Measurements from ENCODE around the gene MED19. TPM values are rescaled to one million over a fixed set of nuclear protein-coding genes. Genes with fewer than 3 reads are reported as not detected.

Gene MED19
- total RNA-seq, 1 donor from 2014 or later = 21.6 TPM

DNA sequence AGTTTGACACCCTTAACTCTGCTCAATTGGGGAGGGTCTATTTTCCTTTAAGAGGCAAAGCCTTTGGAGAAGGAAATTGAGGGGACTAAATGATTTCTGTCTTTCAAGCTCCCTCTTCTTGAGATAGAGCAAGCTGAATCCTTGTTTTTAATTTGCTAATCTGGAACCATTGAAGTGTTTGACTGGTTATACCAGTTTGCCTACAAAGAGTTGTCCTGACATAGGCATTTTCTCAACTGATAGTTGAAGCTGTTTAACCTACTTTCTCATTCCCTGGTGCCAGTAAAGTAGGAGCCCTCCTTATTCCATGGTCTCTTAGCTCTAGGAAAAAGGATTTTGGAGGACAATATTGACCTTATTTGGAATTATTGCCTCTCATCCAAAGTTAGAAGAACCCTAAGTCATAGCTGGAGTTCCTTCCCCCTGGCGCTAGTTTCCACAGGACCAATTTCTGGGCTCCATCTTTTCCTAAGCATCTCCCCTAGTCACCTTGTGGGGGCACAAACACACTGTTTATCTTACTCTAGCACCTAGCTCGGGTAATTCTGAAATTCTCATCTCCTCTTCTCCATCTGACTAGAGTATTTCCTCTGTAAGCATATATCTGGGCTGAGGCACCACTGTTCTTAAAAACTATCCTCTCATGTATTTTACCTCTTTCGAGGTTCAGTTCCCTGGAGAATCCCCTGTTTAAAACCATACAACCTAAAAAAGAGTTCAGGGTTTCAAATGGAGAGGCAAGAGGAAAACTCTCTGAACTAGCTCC lies 36.7 kb downstream of the MED19 start:
- FAIRE-seq (no peak), DNase-seq (ENCODE audit: low read depth) (no peak)
- peaks cover 15% of the 10 kb centered on the region for H3K36me3 Mint-ChIP-seq (ENCODE audit: low read depth, unreplicated experiment)
- H3K27ac ChIP-seq (ENCODE audit: low read depth, low read length) = no peak overlapping the region
- peaks cover 16% of the 10 kb centered on the region for H3K4me1 Mint-ChIP-seq (ENCODE audit: low read depth, unreplicated experiment)
- no peaks in the 10 kb centered on the region for H3K9me3 ChIP-seq (ENCODE audit: insufficient read depth, low read depth, low read length)
- H3K36me3 ChIP-seq (ENCODE audit: insufficient read depth, low read length) = peaks cover 28% of the 10 kb centered on the region
- no peak overlapping the region for H3K4me2 ChIP-seq (ENCODE audit: low read length)
- peaks cover 80% of the 10 kb centered on the region for H4K20me1 ChIP-seq (ENCODE audit: insufficient read depth, low read length)
- H3K79me2 ChIP-seq (ENCODE audit: insufficient read depth, low read length) = peaks cover 90% of the 10 kb centered on the region
- no peak overlapping the region for H3K27ac Mint-ChIP-seq (ENCODE audit: unreplicated experiment)
- no peaks in the 10 kb centered on the region for H3K9me3 Mint-ChIP-seq (ENCODE audit: unreplicated experiment)
- H3K9ac ChIP-seq (ENCODE audit: low read length) = no peak overlapping the region
- H3K4me3 Mint-ChIP-seq (ENCODE audit: unreplicated experiment) = no peak overlapping the region
- no peaks in the 10 kb centered on the region for H3K27me3 ChIP-seq (ENCODE audit: insufficient read depth, low read length)
- H2AFZ ChIP-seq (ENCODE audit: low read depth, low read length) = no peak overlapping the region
- H3K4me3 ChIP-seq (ENCODE audit: insufficient read depth, low read depth, low read length) = no peak overlapping the region
- TF ChIP-seq, protein P1, sequence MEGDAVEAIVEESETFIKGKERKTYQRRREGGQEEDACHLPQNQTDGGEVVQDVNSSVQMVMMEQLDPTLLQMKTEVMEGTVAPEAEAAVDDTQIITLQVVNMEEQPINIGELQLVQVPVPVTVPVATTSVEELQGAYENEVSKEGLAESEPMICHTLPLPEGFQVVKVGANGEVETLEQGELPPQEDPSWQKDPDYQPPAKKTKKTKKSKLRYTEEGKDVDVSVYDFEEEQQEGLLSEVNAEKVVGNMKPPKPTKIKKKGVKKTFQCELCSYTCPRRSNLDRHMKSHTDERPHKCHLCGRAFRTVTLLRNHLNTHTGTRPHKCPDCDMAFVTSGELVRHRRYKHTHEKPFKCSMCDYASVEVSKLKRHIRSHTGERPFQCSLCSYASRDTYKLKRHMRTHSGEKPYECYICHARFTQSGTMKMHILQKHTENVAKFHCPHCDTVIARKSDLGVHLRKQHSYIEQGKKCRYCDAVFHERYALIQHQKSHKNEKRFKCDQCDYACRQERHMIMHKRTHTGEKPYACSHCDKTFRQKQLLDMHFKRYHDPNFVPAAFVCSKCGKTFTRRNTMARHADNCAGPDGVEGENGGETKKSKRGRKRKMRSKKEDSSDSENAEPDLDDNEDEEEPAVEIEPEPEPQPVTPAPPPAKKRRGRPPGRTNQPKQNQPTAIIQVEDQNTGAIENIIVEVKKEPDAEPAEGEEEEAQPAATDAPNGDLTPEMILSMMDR (IDR thresholded peaks at IDR 0.05; ENCODE audit: insufficient read depth, low read depth, low read length) = no peak
- TF ChIP-seq EZH2 (IDR thresholded peaks at IDR 0.05; ENCODE audit: insufficient read depth, low read length) = no peak
- no peaks in the 10 kb centered on the region for H3K27me3 Mint-ChIP-seq (ENCODE audit: low read depth, unreplicated experiment)
- H3K4me1 ChIP-seq (ENCODE audit: insufficient read depth, low read length) = peaks cover 7% of the 10 kb centered on the region

DNA sequence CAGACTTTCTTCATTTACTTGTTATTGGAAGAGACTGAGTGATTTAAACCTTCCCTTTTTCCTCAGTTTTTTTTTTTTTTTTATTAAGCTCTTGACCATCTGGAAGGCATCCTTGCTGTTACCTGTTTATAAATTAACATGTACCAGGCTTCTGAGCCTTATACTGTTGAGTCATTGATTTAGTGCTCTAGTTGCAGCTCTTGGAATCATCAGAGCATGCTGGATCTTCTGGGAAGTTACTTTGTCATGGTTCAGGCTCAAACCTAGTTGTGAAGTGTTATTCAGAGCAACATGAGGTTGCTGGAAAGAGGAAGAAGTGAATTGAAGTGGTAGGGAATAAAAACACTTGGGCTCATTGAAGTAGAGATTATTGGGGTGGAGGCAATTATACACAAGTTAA lies 37.8 kb downstream of the MED19 start:
- Histone ChIP-seq H3K27ac (ENCODE audit: low read depth, low read length) (no peak overlapping the region), H3K4me2 (ENCODE audit: low read length) (no peak overlapping the region), H3K36me3 (ENCODE audit: insufficient read depth, low read length) (peaks cover 28% of the 10 kb centered on the region), H3K9ac (ENCODE audit: low read length) (no peak overlapping the region), H3K4me3 (ENCODE audit: insufficient read depth, low read depth, low read length) (no peak overlapping the region), H4K20me1 (ENCODE audit: insufficient read depth, low read length) (peaks cover 75% of the 10 kb centered on the region), H3K9me3 (ENCODE audit: insufficient read depth, low read depth, low read length) (no peaks in the 10 kb centered on the region), H3K27me3 (ENCODE audit: insufficient read depth, low read length) (no peaks in the 10 kb centered on the region), H2AFZ (ENCODE audit: low read depth, low read length) (no peak overlapping the region), H3K4me1 (ENCODE audit: insufficient read depth, low read length) (peaks cover 2% of the 10 kb centered on the region), H3K79me2 (ENCODE audit: insufficient read depth, low read length) (peaks cover 90% of the 10 kb centered on the region)
- Mint-ChIP-seq H3K27ac (ENCODE audit: unreplicated experiment) (no peak overlapping the region), H3K9me3 (ENCODE audit: unreplicated experiment) (no peaks in the 10 kb centered on the region), H3K27me3 (ENCODE audit: low read depth, unreplicated experiment) (no peaks in the 10 kb centered on the region), H3K4me3 (ENCODE audit: unreplicated experiment) (no peak overlapping the region), H3K36me3 (ENCODE audit: low read depth, unreplicated experiment) (peaks cover 15% of the 10 kb centered on the region), H3K4me1 (ENCODE audit: low read depth, unreplicated experiment) (peaks cover 18% of the 10 kb centered on the region)
- DNase-seq (ENCODE audit: low read depth) (no peak), FAIRE-seq (no peak)
- no peak for TF ChIP-seq EZH2 (IDR thresholded peaks at IDR 0.05; ENCODE audit: insufficient read depth, low read length)
- TF ChIP-seq, protein P1 (IDR thresholded peaks at IDR 0.05; ENCODE audit: insufficient read depth, low read depth, low read length) = no peak

DNA sequence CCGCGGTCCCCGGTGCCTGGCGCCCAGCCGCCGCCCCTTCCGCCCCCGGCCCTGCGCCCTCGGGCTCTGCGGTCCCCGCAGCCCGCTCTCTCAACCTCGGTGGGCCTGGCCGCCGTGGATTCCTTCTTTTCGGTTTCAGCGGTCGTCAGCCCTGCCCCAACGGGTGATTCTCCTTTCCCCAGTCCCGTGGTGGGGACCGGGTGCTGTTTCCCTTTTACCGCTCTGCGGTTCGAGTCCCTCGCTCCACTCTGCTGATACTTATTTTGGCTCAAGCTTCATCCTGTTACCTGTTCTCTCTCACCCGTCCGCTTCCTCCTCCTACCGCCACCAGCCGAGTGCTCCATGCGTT lies 43.6 kb downstream of the MED19 start:
- FAIRE-seq = no peak
- peak overlapping the region; percentile 100 for H3K27ac ChIP-seq (ENCODE audit: low read depth, low read length)
- Mint-ChIP-seq H3K27ac (ENCODE audit: unreplicated experiment) (peak overlapping the region; percentile 97), H3K4me1 (ENCODE audit: low read depth, unreplicated experiment) (peaks cover 16% of the 10 kb centered on the region), H3K4me3 (ENCODE audit: unreplicated experiment) (peak overlapping the region; percentile 97), H3K27me3 (ENCODE audit: low read depth, unreplicated experiment) (no peaks in the 10 kb centered on the region), H3K36me3 (ENCODE audit: low read depth, unreplicated experiment) (peaks cover 7% of the 10 kb centered on the region), H3K9me3 (ENCODE audit: unreplicated experiment) (no peaks in the 10 kb centered on the region)
- TF ChIP-seq, protein P1 (IDR thresholded peaks at IDR 0.05; ENCODE audit: insufficient read depth, low read depth, low read length) = no peak
- TF ChIP-seq EZH2 (IDR thresholded peaks at IDR 0.05; ENCODE audit: insufficient read depth, low read length) = no peak
- no peaks in the 10 kb centered on the region for H3K9me3 ChIP-seq (ENCODE audit: insufficient read depth, low read depth, low read length)
- peak overlapping the region; percentile 93 for H2AFZ ChIP-seq (ENCODE audit: low read depth, low read length)
- no peaks in the 10 kb centered on the region for H3K27me3 ChIP-seq (ENCODE audit: insufficient read depth, low read length)
- peaks cover 10% of the 10 kb centered on the region for H3K4me1 ChIP-seq (ENCODE audit: insufficient read depth, low read length)
- peak overlapping the region; percentile 97 for H3K4me2 ChIP-seq (ENCODE audit: low read length)
- H4K20me1 ChIP-seq (ENCODE audit: insufficient read depth, low read length) = peaks cover 41% of the 10 kb centered on the region
- H3K9ac ChIP-seq (ENCODE audit: low read length) = peak overlapping the region; percentile 98
- H3K36me3 ChIP-seq (ENCODE audit: insufficient read depth, low read length) = peaks cover 15% of the 10 kb centered on the region
- peak overlapping the region; percentile 93 for H3K4me3 ChIP-seq (ENCODE audit: insufficient read depth, low read depth, low read length)
- H3K79me2 ChIP-seq (ENCODE audit: insufficient read depth, low read length) = peaks cover 54% of the 10 kb centered on the region
- DNase-seq (ENCODE audit: low read depth) = no peak
